ENCODE results near the gene KRT32. TPM values are rescaled to one million over a fixed set of nuclear protein-coding genes. Genes with fewer than 3 reads are reported as not detected.
A peak's percentile ranks its signal among the peaks of the same experiment; 100 is the strongest.

The KRT32 gene
- total and polyA plus RNA-seq, 9 of the 15 experiments (the other 6 are each of a cell fraction or from before 2014, with no cell fraction given) = not detected

- TF ChIP-seq SRSF7 (optimal IDR thresholded peaks at IDR 0.05; ENCODE audit: low read depth, low read length) (no peak), ZBTB5 (IDR thresholded peaks at IDR 0.05) (no peak), CTCF (IDR thresholded peaks at IDR 0.05 in 2 of 3, conservative IDR thresholded peaks at IDR 0.05 in 1 of 3; ENCODE audit: insufficient read depth in 2 of 3, low read depth in 1 of 3, low read length in 3 of 3) (peak; percentile 88 to 99 (median 97)), SMARCA4 (IDR thresholded peaks at IDR 0.05) (0 out of 2 replicates have a peak, but pooled peaks have one; percentile 19), PHF20 (IDR thresholded peaks at IDR 0.05; ENCODE audit: partially characterized antibody) (peak; percentile 13), ZNF318 (IDR thresholded peaks at IDR 0.05; ENCODE audit: borderline replicate concordance in 1 of 2, low read depth in 1 of 2) (no peak), RBM15 (IDR thresholded peaks at IDR 0.05; ENCODE audit: insufficient read depth, low read length) (no peak), MAFK (IDR thresholded peaks at IDR 0.05; ENCODE audit: low read length) (no peak), SPI1 (IDR thresholded peaks at IDR 0.05; ENCODE audit: borderline replicate concordance, low read depth, low read length) (peak; percentile 90), KLF6 (CRISPR knock-in tag; IDR thresholded peaks at IDR 0.05; ENCODE audit: borderline replicate concordance) (no peak), E2F6 (IDR thresholded peaks at IDR 0.05; ENCODE audit: borderline replicate concordance in 1 of 2, extremely low read depth in 1 of 2, insufficient read depth in 1 of 2, insufficient read length in 1 of 2, low read depth in 1 of 2, low read length in 1 of 2, poor library complexity in 1 of 2, severe bottlenecking in 1 of 2) (no peak), HEY1 (CRISPR knock-in tag; IDR thresholded peaks at IDR 0.05; ENCODE audit: borderline replicate concordance) (no peak)
These were observed 29.8 kb upstream of the KRT32 start (continued) for GRCh38 chr17:41496803-41497484.
